Measurements from ENCODE around the gene CYFIP1. TPM values are rescaled to one million over a fixed set of nuclear protein-coding genes. Genes with fewer than 3 reads are reported as not detected.

Gene CYFIP1
- total and polyA plus RNA-seq, 10 donors, result 11.5 to 139 (median 84.9) TPM

DNA sequence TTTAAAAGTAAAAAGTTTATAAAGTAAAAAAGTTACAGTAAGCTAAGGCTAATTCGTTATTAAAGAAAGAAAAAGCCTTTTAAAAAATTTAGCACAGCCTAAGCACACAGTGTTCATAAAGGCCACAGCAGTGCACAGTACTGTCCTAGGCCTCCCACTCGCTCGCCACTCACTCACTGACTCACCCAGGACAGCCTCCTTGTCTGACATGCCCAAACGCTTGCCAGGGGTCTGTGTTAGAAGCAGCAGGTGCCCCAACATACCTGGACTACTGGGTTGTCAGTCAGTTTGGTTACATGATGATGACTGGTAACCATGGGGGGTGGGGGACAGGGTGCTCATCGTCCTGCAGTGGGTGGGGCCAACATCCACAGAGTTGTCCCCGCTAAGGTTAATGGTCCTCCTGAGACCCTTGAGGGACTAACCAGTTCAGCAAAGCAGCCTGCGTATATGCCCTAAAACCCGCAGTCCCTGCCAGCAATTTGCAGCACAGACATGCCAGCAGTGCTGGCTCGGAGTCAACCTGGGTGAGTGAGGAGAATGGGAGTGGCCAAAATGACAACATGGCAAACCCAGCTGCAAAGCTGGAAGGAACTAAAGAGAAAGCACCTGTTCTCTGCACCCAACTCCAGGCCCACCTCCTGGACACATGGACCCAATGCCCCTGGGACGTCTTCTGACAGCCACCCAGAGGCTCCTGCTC, 49.2 kb downstream of the CYFIP1 start:
- Histone ChIP-seq H3K36me3 (peaks cover 0 to 79% (median 19%) of the 10 kb centered on the region in 6 donors), H3K27ac (no peak overlapping the region), H3K4me3 (no peak overlapping the region), H3K27me3 (replicated peaks in 1 of 7) (no peaks in the 10 kb centered on the region), H3K4me1 (no peaks in the 10 kb centered on the region), H3K9me3 (no peaks in the 10 kb centered on the region)
- peak; percentile 54 for DNase-seq
- WGBS, 5 donors, result 86 to 94% (median 90%) methylated on average over 10 of the region's 10 CpGs
- no peak for TF ChIP-seq POLR2A (IDR thresholded peaks at IDR 0.05)
- TF ChIP-seq CTCF (IDR thresholded peaks at IDR 0.05 in 8 of 11, conservative IDR thresholded peaks at IDR 0.05 in 3 of 11), result no peak
- no peak for TF ChIP-seq POLR2AphosphoS5 (IDR thresholded peaks at IDR 0.05)
- intact Hi-C loops (cut with DNase I; ENCODE audit: low total_unique reads), result no loop called here

GRCh38 chr15:22927761-22928160, 52.4 kb downstream of the CYFIP1 start:
- H3K27me3 ChIP-seq (replicated peaks in 1 of 7), result no peaks in the 10 kb centered on the region
- TF ChIP-seq CTCF (IDR thresholded peaks at IDR 0.05 in 8 of 11, conservative IDR thresholded peaks at IDR 0.05 in 3 of 11) (no peak), POLR2A (IDR thresholded peaks at IDR 0.05) (no peak), POLR2AphosphoS5 (IDR thresholded peaks at IDR 0.05) (no peak)
- intact Hi-C loops (cut with DNase I; ENCODE audit: low total_unique reads), result no loop called here
- no peaks in the 10 kb centered on the region for H3K9me3 ChIP-seq
- no peak overlapping the region for H3K4me3 ChIP-seq
- WGBS, 5 donors, result 93 to 98% (median 96%) methylated on average over 25 of the region's 25 CpGs
- H3K27ac ChIP-seq, result no peak overlapping the region
- H3K4me1 ChIP-seq, result no peaks in the 10 kb centered on the region
- DNase-seq, result peak; percentile 74
- H3K36me3 ChIP-seq, result peaks cover 0 to 86% (median 26%) of the 10 kb centered on the region in 6 donors

GRCh38 chr15:22925875-22926274, 54.3 kb downstream of the CYFIP1 start:
- peaks cover 0 to 84% (median 18%) of the 10 kb centered on the region in 6 donors for H3K36me3 ChIP-seq
- no peak overlapping the region for H3K4me3 ChIP-seq
- intact Hi-C loops (cut with DNase I; ENCODE audit: low total_unique reads), result no loop called here
- H3K9me3 ChIP-seq, result no peaks in the 10 kb centered on the region
- DNase-seq, result peak; percentile 64
- H3K27me3 ChIP-seq (replicated peaks in 1 of 7), result no peaks in the 10 kb centered on the region
- 92 to 98% (median 95%) methylated on average over 16 to 17 of the region's 17 CpGs for WGBS, 5 donors
- TF ChIP-seq CTCF (IDR thresholded peaks at IDR 0.05 in 8 of 11, conservative IDR thresholded peaks at IDR 0.05 in 3 of 11) (no peak), POLR2AphosphoS5 (IDR thresholded peaks at IDR 0.05) (no peak), POLR2A (IDR thresholded peaks at IDR 0.05) (no peak)
- H3K4me1 ChIP-seq, result no peaks in the 10 kb centered on the region
- H3K27ac ChIP-seq, result no peak overlapping the region

- no peak overlapping the region for H3K4me3 ChIP-seq
- intact Hi-C loops (cut with DNase I; ENCODE audit: low total_unique reads), result no loop called here
- 78 to 95% (median 90%) methylated on average over 4 to 5 of the region's 5 CpGs for WGBS, 5 donors
- no peaks in the 10 kb centered on the region for H3K27me3 ChIP-seq (replicated peaks in 1 of 7)
- DNase-seq, result peak; percentile 41
- H3K36me3 ChIP-seq, result peaks cover 2 to 77% (median 29%) of the 10 kb centered on the region in 6 donors
- no peaks in the 10 kb centered on the region for H3K4me1 ChIP-seq
- TF ChIP-seq CTCF (IDR thresholded peaks at IDR 0.05 in 8 of 11, conservative IDR thresholded peaks at IDR 0.05 in 3 of 11) (no peak), POLR2A (IDR thresholded peaks at IDR 0.05) (no peak), POLR2AphosphoS5 (IDR thresholded peaks at IDR 0.05) (no peak)
- no peaks in the 10 kb centered on the region for H3K9me3 ChIP-seq
- no peak overlapping the region for H3K27ac ChIP-seq
Observed at GRCh38 chr15:22922003-22922402, 58.2 kb downstream of the CYFIP1 start.

Data from spleen (tissue), 11 donors.